ENCODE measurements around the gene PLEKHG5.

GRCh38 chr1:6505367-6506209, 14.1 kb upstream of the PLEKHG5 start:
- TF ChIP-seq CTCF (conservative IDR thresholded peaks at IDR 0.05; ENCODE audit: low read depth, low read length), result no peak
- no peak for TF ChIP-seq EZH2phosphoT487 (IDR thresholded peaks at IDR 0.05; ENCODE audit: borderline replicate concordance, low read length)
- TF ChIP-seq EZH2 (IDR thresholded peaks at IDR 0.05; ENCODE audit: low read length, unreplicated experiment), result no peak

All from PC-3 (cell line).